GM12873 (cell line): ENCODE measurements around the gene FHAD1.

Source experiments
- TF ChIP-seq, protein P1 (sequence below): IDR thresholded peaks from 2 replicates; pipeline ENCODE4 v1.5.1; 2012; ENCODE audit warnings: low read depth, mild to moderate bottlenecking, moderate library complexity, low read length, control low read depth; ENCODE audit not compliant: insufficient read depth; ENCODE audit errors: missing control alignments

Gene FHAD1

DNA sequence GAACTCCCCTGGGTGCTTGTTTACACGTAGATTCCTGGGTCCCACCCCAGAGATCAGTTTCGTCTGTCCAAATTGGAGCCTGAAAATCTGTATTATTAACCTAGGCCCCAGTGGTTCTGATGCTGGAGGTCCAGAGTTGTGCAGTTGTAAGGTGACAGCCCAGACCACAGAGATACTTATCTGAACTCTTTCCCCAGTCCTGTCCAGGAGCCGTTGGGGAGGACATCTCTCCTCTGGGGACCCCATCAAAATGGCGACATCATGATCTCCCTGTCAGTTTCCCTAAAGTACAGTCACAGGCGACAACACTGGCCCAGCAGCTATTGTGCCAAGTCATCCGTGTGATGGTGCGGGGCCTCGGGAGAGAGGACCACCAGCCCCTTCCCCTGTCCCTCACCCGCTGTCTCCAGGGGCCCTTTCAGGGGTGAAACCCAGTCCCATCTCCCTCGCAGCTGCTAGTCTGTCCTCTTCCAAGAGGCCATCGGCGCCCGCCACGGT, 161.9 kb downstream of the FHAD1 start:
- TF ChIP-seq, protein P1, sequence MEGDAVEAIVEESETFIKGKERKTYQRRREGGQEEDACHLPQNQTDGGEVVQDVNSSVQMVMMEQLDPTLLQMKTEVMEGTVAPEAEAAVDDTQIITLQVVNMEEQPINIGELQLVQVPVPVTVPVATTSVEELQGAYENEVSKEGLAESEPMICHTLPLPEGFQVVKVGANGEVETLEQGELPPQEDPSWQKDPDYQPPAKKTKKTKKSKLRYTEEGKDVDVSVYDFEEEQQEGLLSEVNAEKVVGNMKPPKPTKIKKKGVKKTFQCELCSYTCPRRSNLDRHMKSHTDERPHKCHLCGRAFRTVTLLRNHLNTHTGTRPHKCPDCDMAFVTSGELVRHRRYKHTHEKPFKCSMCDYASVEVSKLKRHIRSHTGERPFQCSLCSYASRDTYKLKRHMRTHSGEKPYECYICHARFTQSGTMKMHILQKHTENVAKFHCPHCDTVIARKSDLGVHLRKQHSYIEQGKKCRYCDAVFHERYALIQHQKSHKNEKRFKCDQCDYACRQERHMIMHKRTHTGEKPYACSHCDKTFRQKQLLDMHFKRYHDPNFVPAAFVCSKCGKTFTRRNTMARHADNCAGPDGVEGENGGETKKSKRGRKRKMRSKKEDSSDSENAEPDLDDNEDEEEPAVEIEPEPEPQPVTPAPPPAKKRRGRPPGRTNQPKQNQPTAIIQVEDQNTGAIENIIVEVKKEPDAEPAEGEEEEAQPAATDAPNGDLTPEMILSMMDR, result no peak

DNA sequence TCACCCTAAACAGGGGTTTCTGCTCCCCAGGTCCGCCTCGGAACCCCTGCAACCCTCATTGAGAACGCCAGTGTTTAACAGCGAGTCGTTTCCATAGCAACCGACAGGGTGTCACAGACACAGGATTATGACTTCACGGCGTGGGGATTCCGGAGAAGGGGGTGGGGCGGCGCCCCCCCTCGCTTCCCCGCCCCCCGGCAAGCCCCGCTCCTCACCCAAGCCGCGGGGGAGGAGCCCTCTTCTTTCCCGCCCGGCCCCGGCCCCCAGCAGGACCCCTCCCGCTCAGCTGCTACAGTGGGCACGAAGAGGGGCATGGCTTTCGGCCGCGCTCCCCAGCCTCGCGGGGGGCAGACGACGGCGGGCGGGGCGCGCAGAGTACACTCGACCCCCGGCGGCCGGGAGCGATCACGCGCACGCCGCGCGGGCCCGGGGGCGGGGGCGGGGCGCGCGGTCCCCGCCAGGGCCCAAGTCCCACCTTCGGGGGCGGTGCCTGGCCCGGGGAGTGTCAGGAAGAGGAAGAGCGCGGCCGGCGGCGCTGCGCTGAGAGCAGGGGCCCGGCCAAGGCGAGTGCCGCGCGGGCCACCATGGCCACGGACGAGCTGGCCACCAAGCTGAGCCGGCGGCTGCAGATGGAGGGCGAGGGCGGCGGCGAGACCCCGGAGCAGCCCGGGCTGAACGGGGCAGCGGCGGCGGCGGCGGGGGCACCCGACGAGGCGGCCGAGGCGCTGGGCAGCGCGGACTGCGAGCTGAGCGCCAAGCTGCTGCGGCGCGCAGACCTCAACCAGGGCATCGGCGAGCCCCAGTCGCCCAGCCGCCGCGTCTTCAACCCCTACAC, 162.6 kb downstream of the FHAD1 start, which contains the start of gene EFHD2:
Gene EFHD2 (plus strand): TSS at position 501 of the 835 bp plus-strand sequence. CDS start 84 bp downstream, at position 585.
- TF ChIP-seq, protein P1, result no peak

DNA sequence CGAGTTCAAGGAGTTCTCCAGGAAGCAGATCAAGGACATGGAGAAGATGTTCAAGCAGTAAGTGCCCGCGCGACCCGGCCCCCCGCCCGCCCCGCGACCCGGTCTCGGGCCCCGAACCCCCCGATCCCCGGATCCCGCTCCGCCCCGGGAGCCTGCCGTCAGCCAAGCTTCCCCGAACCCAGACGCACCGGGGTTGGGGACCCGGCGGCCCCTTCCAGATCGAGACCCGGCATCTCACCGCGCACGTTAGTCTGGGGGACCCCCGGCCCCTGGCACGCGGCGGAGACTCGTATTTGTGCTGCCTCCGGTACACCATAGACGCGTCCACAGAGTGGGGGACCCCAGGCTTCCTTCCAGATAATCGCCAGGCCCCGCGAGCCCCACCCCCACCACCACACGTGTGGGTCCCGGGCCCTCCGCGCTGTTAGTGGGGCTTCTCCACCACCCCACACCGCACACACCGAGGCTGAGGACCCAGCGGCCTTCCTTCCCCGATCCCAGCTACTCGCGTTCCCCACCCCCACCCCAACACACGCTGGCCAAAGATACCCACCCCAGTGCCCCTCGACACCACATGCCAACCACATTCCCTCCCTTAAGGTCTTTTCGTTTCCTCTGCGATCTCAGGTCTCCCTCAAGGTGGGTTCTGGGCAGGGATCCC, 163.3 kb downstream of the FHAD1 start:
- TF ChIP-seq, protein P1, result no peak

DNA sequence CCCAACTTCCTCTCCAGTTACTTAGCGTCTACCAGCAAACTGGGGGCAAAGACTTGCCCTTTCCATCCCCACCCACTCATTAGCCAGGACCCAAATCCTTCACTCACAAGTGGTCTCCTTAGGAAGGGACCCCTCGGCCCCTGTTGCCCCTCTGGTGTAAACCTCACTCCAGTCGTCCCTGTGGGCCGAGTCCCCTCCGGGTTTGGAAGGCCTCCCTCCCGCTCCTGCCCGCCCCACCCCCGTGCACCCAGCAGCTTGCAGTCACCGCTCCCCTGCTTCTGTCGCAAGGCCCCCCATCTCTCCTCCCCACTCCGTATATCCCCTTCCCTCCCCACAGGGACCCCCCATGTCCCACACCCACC, 163.8 kb downstream of the FHAD1 start:
- TF ChIP-seq, protein P1, result no peak

DNA sequence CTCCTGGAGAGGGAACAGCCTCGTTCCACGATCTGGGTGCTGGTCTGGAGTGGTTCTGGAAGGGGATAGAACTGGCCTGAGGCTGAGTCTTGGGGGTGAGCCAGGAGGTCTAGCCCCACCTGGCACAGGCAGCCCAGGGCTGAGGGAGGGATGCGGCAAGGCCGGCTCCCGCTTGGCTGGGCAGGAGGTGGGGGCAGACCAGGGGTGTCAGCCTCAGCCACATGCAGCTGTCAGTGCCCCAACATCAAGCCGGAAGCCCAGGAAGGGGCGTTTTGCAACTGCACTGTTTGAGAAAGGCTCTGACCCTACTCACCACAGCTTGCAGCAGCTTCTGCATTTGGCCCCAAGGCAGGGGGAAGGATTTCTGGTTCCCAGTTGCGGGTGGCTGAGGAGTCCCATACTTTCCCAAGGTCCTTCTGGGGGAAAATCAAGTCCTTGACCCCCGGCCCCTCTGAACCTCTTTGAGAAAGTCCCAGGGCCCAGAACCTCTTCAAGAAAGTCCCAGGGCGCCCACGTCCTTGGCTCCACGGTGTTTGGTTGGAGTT, 164.6 kb downstream of the FHAD1 start:
- TF ChIP-seq, protein P1, result no peak

DNA sequence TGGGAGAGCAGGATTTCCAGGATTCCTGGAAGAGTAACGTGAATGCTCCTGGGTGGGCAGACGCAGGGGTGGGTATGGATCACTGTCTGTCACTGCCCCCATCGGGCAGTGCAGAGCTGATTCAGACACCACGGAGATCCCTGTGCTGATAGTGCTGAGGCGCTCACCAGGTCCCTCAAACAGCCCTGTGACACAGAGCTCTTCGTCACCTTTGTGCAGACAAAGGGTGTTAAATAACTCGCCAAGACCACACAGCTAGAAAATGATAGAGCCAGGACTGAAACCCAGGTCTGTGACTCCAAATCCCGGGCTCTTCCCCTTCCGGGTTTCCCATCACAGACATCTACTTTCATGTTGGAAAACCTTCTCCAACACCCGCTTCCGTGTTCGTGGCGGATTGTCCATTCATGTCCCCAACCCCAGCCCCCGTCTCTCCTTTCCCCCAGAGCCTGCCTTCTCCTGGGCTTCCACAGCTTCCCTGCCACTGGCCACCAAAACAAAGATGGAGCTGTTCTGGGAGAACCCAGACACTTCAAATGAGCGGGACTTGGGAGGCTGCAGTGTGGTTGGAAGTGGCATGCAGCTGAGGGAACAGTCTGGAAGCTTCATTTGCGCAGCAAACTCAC, 165.3 kb downstream of the FHAD1 start:
- TF ChIP-seq, protein P1, result no peak

DNA sequence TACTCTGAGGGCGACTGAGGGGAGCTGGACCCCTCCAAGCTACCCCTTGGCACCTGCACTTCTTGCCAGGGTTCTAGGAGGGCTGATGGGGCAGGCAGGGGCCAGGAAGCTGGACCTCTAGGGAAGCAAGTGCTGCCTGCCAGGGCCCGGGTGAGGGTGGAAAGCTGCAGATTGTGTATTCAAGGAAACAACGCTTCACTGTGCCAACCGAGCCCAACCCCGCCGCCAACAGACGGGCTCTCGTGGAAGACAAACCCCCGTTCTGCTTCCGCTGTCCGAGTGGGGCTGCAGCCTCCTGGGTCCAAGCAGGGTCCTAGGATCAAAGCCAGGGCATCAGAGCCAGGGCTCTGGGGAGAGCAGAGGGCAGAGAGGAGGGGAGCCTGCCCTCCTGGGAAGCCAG, 165.8 kb downstream of the FHAD1 start:
- TF ChIP-seq, protein P1, result no peak
